GM19023 (cell line): ENCODE measurements around the gene PIBF1.
"Not testable (repeated sequence)": the region's sequence is repeated elsewhere in the genome, so short reads cannot be mapped to it uniquely, and the experiment has no call there.

Experiments
- ATAC-seq: cut with Tn5 transposase; IDR thresholded peaks from one replicate; pipeline ENCODE4 v1.9.1; 2021; ENCODE audit warnings: mild to moderate bottlenecking, moderate library complexity; ENCODE audit not compliant: unreplicated experiment

Gene PIBF1

DNA sequence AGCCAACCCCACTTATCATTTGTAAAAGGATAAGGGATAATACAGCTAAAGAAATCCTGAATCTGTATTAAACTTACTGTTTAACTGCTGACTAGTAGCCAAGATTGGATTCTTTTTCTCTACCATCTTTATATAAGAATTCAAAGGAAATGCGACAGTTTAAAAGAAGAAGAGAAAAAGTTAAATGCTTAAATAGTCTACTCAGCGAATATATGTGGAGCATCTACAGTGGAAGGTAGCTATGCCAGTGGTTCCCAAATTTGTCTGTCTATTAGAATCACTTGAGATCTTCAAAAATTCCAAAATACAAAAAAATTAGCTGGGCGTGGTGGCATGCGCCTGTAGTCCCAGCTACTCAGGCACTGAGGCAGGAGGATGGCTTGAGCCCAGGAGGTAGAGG, 216.1 kb downstream of the PIBF1 start:
- ATAC-seq: no peak

DNA sequence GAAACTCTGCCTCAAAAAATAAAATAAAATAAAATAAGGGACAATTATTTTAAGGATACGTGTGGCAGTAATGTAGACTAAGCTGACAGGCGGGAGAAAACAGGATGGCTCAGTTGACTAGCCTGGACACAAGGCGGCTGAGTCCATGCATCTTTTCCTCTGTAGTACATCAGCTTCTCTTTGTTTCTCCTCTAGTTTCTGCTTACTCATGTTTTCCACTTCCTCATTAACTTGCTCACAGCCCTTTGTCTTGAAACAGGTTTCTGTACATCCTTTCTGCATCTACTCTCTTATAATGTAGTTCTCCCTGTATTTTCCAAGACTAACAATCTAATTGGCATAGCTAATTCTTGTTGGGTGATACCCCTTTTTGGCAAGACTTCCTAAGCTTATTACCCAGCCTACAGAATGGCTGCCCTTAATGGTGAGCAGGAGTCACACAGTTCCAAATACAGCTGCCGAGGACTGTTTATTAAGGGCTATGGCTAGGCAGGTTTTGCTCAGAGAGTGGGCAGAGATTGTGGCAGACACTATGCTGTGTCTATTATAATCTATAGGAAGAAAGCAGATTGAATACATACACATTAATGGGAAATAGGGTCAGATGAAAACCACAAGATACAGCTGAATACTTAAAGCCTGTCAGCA, 218.2 kb downstream of the PIBF1 start:
- ATAC-seq: peak; percentile 74

DNA sequence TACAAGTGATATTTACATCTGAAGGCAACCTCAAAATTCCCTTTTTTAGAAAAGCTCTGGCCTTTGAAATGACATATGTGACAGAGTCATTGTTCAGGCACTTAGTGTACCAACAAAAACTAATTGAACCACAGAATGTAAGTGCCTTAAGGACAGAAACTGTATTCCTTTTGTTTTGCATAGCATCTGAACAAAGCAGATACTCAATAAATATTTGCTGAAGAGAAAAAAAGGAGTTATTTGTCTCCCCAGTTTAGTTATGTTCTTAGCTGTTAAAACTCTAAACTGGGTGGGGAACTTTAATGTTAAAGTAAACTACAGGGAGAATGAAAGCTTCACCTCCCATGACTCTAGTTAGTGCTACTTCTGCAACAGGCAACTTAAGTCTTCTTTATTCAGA, 220.0 kb downstream of the PIBF1 start:
- no peak for ATAC-seq

GRCh38 chr13:73011751-73012150, 229.8 kb downstream of the PIBF1 start:
- ATAC-seq: no peak

DNA sequence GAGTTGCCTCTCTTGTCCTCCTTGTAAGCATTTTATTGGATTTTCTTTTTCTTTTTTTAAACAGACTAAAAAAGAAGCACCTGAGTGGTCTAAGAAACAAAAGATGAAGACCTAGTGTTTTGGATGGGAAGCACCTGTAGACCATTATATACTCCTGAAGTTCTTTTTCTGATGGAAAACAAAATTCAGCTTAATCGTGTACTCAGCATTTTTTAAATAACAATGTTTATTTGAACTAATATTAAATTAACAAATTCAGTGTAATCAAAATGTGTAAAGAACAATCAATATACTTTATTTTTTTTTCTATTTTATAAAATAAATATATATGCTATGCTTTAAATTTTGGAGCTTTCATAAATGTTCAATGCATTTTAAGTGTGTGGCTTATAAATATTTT, 233.9 kb downstream of the PIBF1 start:
- ATAC-seq: no peak

GRCh38 chr13:73018336-73018735, 236.4 kb downstream of the PIBF1 start:
- ATAC-seq: no peak

DNA sequence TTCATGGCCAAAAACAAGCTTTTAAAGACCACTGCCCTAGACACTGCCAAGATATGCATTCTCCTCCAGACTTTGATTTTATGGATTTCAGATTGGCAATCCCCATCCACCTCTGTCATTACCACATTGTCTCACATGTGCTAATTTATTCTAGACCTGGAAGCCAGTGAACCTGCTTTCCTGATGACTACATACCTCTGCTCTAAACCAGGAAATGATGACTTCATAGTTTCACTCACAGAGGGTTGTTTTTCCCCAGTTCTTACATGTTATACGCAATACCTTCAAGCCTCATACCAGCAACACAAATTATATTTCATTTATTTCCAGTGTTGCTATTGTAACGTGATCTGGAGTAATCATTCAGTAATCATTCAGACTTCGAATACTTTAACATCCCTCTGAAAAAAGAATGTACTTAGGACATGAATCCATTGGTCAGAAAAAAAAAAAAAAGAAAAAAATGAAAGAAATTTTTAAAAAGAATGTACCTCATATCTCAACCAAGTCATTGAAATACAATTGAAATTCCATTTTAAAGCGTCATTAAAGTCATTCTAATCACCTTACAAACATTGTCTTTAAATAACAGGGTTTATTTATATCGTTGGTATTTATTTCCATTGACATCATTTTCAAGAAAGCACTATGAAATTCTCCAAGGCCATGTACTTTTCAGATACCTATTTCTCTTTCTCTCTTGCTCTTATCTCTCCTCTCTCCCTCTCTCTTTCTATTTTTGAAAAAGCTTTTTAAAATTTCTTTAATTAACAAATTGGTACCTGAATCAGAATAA, 243.5 kb downstream of the PIBF1 start:
- ATAC-seq: no peak

DNA sequence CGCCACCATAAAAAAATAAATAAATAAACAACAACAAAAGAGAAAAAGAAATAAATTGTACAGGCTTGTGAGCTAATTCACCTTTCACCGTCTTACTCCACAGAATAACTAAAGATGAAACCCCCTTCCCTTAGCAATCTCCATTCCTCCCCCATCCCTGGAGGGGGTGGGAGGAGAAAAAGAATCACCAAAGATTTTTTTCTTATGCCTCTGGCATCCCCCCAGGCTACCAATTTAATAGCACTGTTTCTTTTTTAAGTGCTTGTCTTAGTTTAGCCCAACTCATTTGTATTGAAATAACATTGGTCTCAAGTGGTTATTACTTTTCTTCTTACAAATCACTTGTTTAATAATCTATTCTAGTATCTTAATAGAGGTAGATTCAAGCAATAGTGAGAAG, 253.0 kb downstream of the PIBF1 start:
- no peak for ATAC-seq

DNA sequence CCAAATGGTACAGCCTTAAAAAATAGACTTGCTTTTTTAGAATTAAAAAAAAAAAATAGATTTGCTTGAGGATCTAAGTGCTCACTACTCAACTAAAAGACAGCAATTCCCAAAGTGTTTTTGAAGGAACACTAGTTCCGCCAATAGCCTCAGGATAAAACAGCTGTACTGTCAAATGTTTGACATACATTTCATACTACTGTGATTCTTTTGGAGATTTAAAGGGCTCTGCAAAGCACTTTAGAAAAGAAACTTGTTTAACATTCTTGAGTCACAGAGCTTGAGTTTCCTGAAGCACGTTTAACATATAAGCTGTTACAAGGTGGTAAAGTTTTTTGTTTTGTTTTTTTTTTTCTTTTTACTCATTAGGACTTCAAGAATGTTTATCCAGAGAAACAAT, 253.7 kb downstream of the PIBF1 start:
- no peak for ATAC-seq

- ATAC-seq: no peak
These were observed 254.6 kb downstream of the PIBF1 start for GRCh38 chr13:73036566-73036965.

DNA sequence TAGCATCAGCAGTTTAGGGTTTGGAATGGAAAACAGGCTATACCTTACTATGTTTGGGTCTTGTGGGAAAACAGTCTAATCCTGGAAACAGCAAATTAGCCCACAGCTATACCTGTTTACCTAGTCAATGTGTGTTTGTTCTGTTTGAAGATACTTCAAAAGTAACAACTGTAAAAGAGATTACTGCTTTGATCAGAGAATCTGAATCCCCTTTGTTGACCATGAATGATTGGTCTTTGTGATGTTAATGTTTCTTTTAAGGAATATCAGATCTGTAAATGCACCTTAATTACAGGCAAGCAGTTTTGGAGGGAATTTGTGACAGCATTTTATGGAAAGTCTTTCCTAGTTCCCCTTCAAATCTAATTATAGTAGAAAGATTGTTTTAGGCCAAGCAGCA, 256.1 kb downstream of the PIBF1 start:
- ATAC-seq: no peak

GRCh38 chr13:73039201-73040108, 257.5 kb downstream of the PIBF1 start:
- ATAC-seq: no peak

DNA sequence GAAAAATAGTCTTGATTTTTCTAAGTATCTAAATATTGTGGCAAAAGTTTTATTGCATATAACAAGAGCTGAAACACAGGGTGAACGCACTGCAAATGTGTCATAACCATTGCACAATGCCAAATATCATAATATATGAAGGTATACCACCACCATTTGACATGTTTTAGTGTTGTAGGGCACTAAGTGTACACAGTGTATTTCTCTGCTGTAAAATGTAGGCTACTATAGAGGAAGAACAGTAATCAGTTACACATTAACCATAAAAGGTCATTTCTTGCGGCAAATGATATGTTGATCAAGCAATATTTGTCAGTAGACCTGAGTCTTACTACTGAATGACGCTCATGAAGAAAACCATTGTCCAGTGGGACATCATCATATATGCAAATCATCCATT, 258.6 kb downstream of the PIBF1 start:
- ATAC-seq: no peak

GRCh38 chr13:73040968-73041596, 259.1 kb downstream of the PIBF1 start:
- ATAC-seq: no peak

DNA sequence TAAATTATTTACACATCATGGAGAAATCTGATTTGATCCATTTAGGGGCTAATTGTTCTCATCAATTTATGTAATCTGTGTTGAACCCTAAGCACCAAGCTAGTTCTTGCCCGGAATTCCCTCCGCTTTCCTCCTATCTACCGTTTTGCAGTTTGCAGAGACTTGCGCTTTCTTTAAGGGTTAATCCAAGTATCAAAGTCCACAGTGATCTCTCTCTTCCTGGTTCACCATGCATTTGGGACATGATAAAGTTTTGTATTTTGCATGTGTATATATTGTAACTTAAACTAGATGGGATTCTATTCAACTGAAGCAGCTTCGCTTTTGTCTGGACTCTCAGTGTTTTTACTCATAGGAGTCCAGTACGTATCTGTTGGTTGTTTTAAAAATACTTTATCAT, 263.1 kb downstream of the PIBF1 start:
- ATAC-seq: no peak

DNA sequence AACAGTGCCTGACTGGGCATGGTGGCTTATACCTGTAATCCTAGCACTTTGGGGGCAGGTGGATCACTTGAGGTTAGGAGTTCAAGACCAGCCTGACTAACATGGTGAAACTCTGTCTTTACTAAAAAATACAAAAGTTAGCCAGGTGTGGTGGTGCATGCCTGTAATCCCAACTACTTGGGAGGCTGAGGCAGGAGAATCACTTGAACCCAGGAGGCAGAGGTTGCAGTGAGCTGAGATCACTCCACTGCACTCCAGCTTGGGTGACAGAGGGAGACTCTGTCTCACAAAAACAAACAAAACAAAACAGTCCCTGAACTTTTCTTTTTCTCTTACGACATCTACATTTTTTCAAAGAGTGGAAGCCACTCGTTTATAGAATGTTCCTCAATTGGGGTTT, 266.7 kb downstream of the PIBF1 start:
- not testable (repeated sequence) for ATAC-seq

DNA sequence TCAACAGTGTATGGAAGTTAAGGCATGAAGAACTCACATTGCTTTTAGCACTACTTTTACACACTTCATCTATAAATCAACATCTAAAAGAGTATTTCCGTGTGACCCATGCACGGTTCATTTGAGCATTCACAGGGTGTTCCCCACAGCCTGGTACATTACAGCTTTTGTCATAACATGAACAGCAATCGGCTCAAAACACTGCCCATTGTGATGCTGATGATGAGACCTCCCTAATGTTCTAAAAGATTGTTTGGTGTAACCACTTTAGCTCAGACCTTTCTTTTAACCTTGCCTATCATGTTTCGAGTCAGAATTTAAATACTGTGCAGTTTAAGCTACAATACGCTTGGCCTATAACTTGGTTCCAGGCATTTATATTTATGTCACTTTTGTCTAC, 272.8 kb downstream of the PIBF1 start:
- no peak for ATAC-seq

DNA sequence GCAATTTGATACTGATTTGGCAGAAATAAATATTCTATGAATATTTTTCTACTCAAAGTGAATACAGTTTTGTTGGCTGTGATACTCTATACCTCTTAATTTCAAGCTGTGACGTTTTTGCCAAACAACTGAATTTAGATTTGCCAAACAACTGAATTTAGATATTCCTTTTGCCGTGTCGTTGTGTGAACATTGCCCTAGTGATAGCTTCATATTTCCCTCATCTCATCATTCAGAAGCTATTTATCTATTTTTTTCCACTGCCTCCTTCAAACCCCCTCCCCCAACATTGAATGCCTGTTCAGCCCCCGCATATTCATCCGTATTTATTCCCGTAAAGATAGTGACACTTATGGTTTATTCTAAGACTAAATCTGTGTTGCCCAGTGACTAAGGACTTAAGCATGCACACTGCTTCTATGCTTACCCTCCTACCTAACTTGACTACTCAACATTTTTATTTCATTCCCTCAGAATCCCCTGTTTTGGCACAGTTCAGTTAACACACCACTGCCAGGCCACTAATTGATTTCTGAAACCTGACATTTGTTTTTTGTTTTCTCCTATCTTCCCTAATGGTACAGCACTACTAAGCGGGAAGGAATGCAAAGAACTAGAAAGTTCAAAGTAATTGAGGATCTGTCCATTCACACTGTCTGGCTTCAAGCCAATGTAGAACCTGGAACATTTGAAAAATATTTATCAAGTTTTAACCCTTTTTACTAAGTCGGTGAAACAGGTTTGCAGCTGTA, 274.1 kb downstream of the PIBF1 start:
- no peak for ATAC-seq

- no peak for ATAC-seq
These were observed 274.6 kb downstream of the PIBF1 start for GRCh38 chr13:73056565-73056962.

- ATAC-seq: no peak
These were observed 275.5 kb downstream of the PIBF1 start for GRCh38 chr13:73057284-73058063.
